Globus pallidus (tissue), 1 donor: ENCODE data around the gene SPEN.
"Not testable (repeated sequence)": the region's sequence is repeated elsewhere in the genome, so short reads cannot be mapped to it uniquely, and the experiment has no call there.

Experiments
- DNase-seq: peaks from one replicate; pipeline ENCODE4 v3.0.0-alpha.2; 2015; ENCODE audit warnings: low spot score

The SPEN gene

GRCh38 chr1:15833842-15834405 lies 13.6 kb upstream of the SPEN start:
- DNase-seq = no peak

GRCh38 chr1:15834406-15835204 lies 12.9 kb upstream of the SPEN start:
- peak; percentile 88 for DNase-seq

DNA sequence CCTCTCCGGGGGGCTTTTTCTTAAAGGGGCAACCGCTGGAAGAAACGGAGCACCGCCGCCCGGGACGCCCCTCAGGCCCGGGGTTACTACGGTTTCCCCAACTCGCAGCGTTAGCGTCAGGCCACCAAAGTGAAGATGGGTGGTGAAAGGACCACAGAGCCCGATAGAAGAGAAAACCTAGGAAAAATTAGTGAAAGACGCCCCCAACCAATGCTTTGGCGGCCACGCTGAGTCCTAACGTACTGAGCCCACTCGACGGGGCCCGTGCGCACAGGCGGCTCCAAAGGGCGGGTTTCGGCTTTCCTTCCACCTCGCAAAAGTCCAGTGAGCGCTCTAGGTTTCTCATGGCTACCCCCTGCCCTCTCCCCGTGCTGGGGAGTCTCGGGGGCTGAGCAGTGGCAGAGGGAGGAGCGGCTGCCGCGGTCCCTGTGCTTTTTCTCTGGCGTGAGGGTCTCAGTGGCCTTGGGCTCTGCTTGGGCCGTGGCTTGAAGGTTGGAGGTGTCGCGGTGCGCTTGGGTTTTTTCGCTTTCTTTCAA lies 12.2 kb upstream of the SPEN start:
- no peak for DNase-seq

DNA sequence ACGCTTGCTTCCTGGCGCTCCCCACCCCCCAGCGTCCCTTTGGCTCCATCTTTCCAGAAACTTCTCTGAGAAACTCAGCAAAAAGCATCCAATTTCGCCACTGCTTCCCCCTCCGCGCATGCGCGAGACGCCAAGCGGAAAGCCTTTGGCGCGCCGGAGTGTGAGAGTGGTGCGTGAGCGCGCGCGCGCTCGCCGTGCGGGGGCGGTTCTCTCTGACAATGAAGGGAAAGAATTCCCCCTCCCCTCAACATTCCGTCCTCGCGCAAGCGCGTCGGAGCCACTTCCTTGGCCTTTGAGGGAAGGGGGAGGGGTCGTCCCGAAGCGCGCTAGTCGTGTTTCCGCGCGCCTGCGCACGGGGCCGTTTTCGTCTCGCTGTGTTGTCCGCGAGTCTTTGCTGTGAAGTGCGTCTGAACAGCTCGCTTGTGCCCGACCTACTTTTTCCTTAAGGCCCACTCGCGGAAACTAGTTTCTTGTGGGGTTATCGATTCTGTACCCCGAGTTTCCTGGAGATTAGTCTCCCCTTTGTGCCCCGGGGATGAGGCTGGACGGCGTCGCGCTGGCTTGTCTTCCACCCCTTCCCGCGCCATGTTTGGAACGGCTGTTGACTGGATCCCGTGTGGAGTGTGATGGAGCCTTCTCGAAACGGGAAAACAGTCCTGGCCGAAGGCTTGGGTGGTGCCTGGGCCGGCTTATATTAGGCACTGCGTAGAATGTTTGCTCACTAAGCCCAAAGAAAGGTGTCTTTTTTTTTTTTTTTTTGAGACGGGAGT lies 11.6 kb upstream of the SPEN start:
- peak; percentile 99 for DNase-seq

DNA sequence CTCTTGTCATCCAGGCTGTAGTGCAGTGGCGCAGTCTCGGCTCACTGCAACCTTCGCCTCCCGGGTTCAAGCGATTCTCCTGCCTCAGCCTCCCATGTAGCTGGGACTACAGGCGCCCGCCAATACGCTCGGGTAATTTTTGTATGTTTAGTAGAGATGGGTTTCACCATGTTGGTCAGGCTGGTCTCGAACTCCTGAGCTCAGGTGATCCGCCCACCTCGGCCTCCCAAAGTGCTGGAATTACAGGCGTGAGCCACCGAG lies 11.1 kb upstream of the SPEN start:
- not testable (repeated sequence) for DNase-seq

- DNase-seq = no peak
These were observed 10.5 kb upstream of the SPEN start for GRCh38 chr1:15836772-15837669.

GRCh38 chr1:15837931-15838330 lies 9.6 kb upstream of the SPEN start:
- DNase-seq = no peak

DNA sequence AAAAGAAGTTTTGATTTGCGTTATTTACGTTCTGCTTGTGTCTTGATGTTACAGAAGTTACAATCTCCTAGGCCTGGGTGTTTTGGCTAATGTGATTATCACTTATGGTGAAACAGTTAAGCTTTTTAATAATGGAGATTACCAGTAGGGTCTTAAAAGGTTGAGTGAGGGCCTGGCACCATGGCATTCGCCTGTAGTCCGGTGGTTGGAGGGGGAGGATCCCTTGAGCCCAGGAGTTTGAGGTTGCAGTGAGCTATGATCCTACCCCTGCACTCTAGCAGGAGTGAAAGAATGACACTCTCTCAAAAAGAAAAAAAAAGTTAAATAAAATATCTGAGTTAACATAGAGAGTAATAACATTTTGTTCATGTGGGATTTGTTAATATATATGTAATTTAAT lies 8.8 kb upstream of the SPEN start:
- no peak for DNase-seq

DNA sequence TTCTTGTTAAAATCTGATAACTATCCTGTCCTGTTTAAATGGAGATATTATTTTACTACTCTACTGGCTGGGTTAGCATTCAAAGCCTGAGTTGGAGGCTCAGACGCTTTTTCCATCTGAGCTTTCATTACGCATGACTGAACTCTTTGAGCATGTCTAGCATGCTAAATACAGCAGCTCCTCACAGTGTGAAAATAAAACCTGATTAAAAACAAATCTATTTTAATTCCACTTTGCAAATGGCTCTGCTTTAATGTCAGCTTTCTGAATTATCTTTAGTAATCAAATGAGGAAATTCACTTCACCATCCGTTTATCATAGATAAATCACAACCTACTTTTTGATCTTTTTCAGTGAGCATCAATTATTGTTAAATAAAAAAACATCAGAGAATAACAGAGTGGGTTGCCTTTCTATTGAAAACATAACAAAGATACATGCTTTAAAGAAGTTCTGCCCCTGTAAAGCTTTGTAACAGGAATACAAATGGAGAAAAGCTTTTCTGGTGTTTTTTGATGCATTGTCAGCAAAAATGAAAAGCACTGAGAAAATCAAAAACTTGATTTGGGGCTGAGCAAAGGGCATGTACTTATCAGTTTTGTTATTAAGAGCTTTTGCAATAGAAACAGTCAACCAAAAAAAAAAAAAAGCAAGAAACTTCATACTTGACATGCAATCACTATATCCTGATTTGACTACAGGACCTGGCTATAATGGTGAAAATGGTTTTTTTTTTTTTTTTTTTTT lies 3.5 kb upstream of the SPEN start:
- DNase-seq = peak; percentile 75

DNA sequence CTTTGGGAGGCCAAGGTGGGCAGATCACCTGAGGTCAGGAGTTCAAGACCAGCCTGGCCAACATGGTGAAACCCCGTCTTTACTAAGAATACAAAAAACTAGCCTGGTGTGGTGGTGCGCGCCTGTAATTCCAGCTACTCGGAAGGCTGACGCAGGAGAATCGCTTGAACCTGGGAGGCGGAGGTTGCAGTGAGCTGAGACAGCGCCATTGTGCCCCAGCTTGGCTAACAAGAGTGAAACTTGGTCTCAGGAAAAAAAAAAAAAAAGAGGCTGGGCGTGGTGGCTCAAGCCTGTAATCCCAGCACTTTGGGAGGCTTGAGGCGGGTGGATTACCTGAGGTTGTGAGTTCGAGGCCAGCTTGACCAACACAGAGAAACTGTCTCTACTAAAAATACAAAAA lies 1.5 kb upstream of the SPEN start:
- not testable (repeated sequence) for DNase-seq

GRCh38 chr1:15847893-15848142 lies 311 bp downstream of the SPEN start:
- DNase-seq = no peak

DNA sequence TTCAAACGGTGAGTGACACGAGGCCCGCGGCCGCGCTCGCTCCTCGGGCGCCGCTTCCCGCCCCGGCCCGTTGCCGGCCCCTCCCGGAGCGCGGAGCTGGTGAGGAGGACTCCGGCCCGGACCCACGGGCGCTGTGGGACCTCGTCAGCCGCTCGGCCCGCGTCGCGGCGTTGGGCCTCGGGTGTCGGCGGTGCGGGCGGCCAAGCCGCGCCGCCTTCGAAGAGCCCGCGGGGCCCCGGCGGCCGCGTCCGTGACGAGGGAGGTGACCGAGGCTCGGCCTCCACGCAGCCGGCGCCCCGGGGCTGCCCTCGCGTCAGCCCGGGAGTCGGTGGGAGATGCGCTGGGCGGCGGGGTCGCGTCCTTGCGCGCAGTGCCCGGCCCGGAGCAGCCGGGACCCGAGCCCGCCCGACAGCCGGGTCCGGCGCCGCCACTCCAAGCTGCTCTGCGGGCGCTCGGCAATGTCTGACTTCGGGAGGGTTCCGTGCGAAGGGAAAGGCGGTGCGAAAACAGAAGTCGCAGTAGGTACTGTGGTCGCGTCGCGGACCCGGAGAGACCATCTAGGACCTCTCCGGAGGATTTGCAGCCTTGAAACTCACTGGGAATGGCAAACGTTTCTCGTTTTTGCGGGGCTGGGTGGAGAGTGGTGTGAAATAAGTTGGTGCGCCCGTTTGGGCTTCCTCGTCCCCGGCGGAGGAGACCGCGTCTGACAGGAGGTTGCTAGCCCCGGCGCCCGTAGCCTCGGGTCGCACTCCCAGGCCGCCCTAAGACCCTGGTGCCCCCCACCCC lies 829 bp downstream of the SPEN start:
- DNase-seq = peak; percentile 35

- peak; percentile 90 for DNase-seq
These were observed 1.6 kb downstream of the SPEN start for GRCh38 chr1:15848929-15849774.

- DNase-seq = peak; percentile 72
These were observed 2.3 kb downstream of the SPEN start for GRCh38 chr1:15849775-15850324.

GRCh38 chr1:15850471-15851001 lies 3.0 kb downstream of the SPEN start:
- DNase-seq = peak; percentile 35

- DNase-seq = peak; percentile 78
These were observed 3.9 kb downstream of the SPEN start for GRCh38 chr1:15851210-15852035.

DNA sequence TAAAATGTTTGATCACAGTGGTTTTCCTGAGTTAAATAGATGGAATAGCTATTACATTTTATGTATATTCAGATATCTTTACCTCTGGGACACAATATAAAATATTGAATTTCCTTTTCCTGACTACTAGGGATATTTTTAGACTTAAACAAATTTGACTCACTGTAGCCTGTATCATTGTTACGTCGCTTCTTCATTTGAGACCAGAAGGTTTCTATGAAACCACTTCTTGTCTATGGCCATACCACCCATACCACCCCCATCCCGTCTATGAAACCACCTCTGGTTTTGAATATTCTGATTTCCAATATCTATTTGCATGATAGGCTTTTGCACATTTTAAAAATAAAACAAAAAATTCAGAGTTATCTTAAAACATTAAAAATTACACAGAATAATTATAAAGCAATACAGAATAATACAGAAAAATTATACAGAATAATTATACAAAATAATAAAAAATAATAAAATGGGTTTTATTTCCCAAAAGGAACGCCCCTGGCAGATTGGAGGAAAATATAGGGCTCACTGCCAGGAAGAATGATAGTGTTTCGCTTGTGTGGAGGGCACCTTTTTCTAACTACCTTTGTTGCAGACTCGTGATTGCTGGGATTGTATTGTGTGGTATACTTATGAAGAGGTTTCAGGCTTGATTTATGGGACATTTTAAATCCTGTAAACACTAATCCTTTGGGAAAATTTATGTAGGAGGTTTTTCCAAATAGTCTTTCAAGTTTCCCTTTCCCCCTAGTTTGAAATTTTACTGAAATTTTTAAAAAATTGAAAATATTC lies 4.7 kb downstream of the SPEN start:
- no peak for DNase-seq
